ENCODE data around the gene GNB1L.
"Not testable (repeated sequence)": the region's sequence is repeated elsewhere in the genome, so short reads cannot be mapped to it uniquely, and the experiment has no call there.

The GNB1L gene

GRCh38 chr22:19779685-19780268 is 74.9 kb downstream of the GNB1L start:
- no peaks in the 10 kb centered on the region for H3K9me2 ChIP-seq (replicated peaks; ENCODE audit: insufficient read depth, low read length)
- no peaks in the 10 kb centered on the region for H3K79me2 ChIP-seq (ENCODE audit: low read length)
- H3K4me2 ChIP-seq (ENCODE audit: low read depth, low read length): peak overlapping the region; percentile 3; the same call in 1 of the 2 replicates
- DNase-seq: no peak
- no peak overlapping the region for H3K9ac ChIP-seq (ENCODE audit: low read length)
- H3K9me3 ChIP-seq (replicated peaks; ENCODE audit: insufficient read depth, low read length): no peaks in the 10 kb centered on the region
- H3F3A ChIP-seq (ENCODE audit: insufficient read depth, low read length): no peaks in the 10 kb centered on the region
- H3K4me1 ChIP-seq (ENCODE audit: low read length): no peaks in the 10 kb centered on the region
- H3K36me3 ChIP-seq (replicated peaks; ENCODE audit: insufficient read depth, low read length): no peaks in the 10 kb centered on the region
- H2AFZ ChIP-seq (ENCODE audit: low read length): no peak overlapping the region
- H3K27ac ChIP-seq (ENCODE audit: low read length): no peak overlapping the region
- H3K4me3 ChIP-seq (ENCODE audit: low read length): no peak overlapping the region
- TF ChIP-seq CTCF (IDR thresholded peaks at IDR 0.05; ENCODE audit: low read length) (no peak), EZH2 (optimal IDR thresholded peaks at IDR 0.05; ENCODE audit: low read depth, low read length) (no peak), EZH2phosphoT487 (IDR thresholded peaks at IDR 0.05; ENCODE audit: low read length) (no peak)
- H4K20me1 ChIP-seq (ENCODE audit: insufficient read depth, low read length): no peaks in the 10 kb centered on the region
- H3K27me3 ChIP-seq (replicated peaks; ENCODE audit: insufficient read depth, low read length): peaks cover 11% of the 10 kb centered on the region

- no peak overlapping the region for H2AFZ ChIP-seq (ENCODE audit: low read length)
- H3F3A ChIP-seq (ENCODE audit: insufficient read depth, low read length): no peaks in the 10 kb centered on the region
- no peaks in the 10 kb centered on the region for H3K9me2 ChIP-seq (replicated peaks; ENCODE audit: insufficient read depth, low read length)
- H3K36me3 ChIP-seq (replicated peaks; ENCODE audit: insufficient read depth, low read length): no peaks in the 10 kb centered on the region
- no peak overlapping the region for H3K4me3 ChIP-seq (ENCODE audit: low read length)
- TF ChIP-seq CTCF (IDR thresholded peaks at IDR 0.05; ENCODE audit: low read length) (no peak), EZH2phosphoT487 (IDR thresholded peaks at IDR 0.05; ENCODE audit: low read length) (no peak), EZH2 (optimal IDR thresholded peaks at IDR 0.05; ENCODE audit: low read depth, low read length) (no peak)
- no peaks in the 10 kb centered on the region for H4K20me1 ChIP-seq (ENCODE audit: insufficient read depth, low read length)
- no peak overlapping the region for H3K27ac ChIP-seq (ENCODE audit: low read length)
- H3K4me2 ChIP-seq (ENCODE audit: low read depth, low read length): no peak overlapping the region
- DNase-seq: no peak
- no peaks in the 10 kb centered on the region for H3K79me2 ChIP-seq (ENCODE audit: low read length)
- H3K9ac ChIP-seq (ENCODE audit: low read length): no peak overlapping the region
- no peaks in the 10 kb centered on the region for H3K9me3 ChIP-seq (replicated peaks; ENCODE audit: insufficient read depth, low read length)
- H3K4me1 ChIP-seq (ENCODE audit: low read length): no peaks in the 10 kb centered on the region
- H3K27me3 ChIP-seq (replicated peaks; ENCODE audit: insufficient read depth, low read length): peaks cover 17% of the 10 kb centered on the region
Observed at GRCh38 chr22:19779011-19779421, 75.7 kb downstream of the GNB1L start.

- not testable (repeated sequence) for H2AFZ ChIP-seq (ENCODE audit: low read length); H3K36me3 ChIP-seq (replicated peaks; ENCODE audit: insufficient read depth, low read length); H3K9me3 ChIP-seq (replicated peaks; ENCODE audit: insufficient read depth, low read length); H3K4me3 ChIP-seq (ENCODE audit: low read length); H3K9ac ChIP-seq (ENCODE audit: low read length); H3F3A ChIP-seq (ENCODE audit: insufficient read depth, low read length); H3K4me1 ChIP-seq (ENCODE audit: low read length); DNase-seq; H3K9me2 ChIP-seq (replicated peaks; ENCODE audit: insufficient read depth, low read length); H3K4me2 ChIP-seq (ENCODE audit: low read depth, low read length); H3K27ac ChIP-seq (ENCODE audit: low read length); H4K20me1 ChIP-seq (ENCODE audit: insufficient read depth, low read length); H3K79me2 ChIP-seq (ENCODE audit: low read length)
- H3K27me3 ChIP-seq (replicated peaks; ENCODE audit: insufficient read depth, low read length): peaks cover 35% of the 10 kb centered on the region
Observed at GRCh38 chr22:19777192-19777591, 77.5 kb downstream of the GNB1L start.

- no peak for DNase-seq
- H3K9ac ChIP-seq (ENCODE audit: low read length): no peak overlapping the region
- peaks cover 41% of the 10 kb centered on the region for H3K27me3 ChIP-seq (replicated peaks; ENCODE audit: insufficient read depth, low read length)
- H3K4me3 ChIP-seq (ENCODE audit: low read length): no peak overlapping the region
- H3F3A ChIP-seq (ENCODE audit: insufficient read depth, low read length): no peaks in the 10 kb centered on the region
- TF ChIP-seq EZH2phosphoT487 (IDR thresholded peaks at IDR 0.05; ENCODE audit: low read length) (no peak), EZH2 (optimal IDR thresholded peaks at IDR 0.05; ENCODE audit: low read depth, low read length) (no peak), CTCF (IDR thresholded peaks at IDR 0.05; ENCODE audit: low read length) (no peak)
- no peaks in the 10 kb centered on the region for H3K9me2 ChIP-seq (replicated peaks; ENCODE audit: insufficient read depth, low read length)
- H3K4me1 ChIP-seq (ENCODE audit: low read length): no peaks in the 10 kb centered on the region
- no peaks in the 10 kb centered on the region for H3K79me2 ChIP-seq (ENCODE audit: low read length)
- H2AFZ ChIP-seq (ENCODE audit: low read length): no peak overlapping the region
- H3K27ac ChIP-seq (ENCODE audit: low read length): no peak overlapping the region
- H3K4me2 ChIP-seq (ENCODE audit: low read depth, low read length): no peak overlapping the region
- no peaks in the 10 kb centered on the region for H4K20me1 ChIP-seq (ENCODE audit: insufficient read depth, low read length)
- no peaks in the 10 kb centered on the region for H3K36me3 ChIP-seq (replicated peaks; ENCODE audit: insufficient read depth, low read length)
- no peaks in the 10 kb centered on the region for H3K9me3 ChIP-seq (replicated peaks; ENCODE audit: insufficient read depth, low read length)
Observed at GRCh38 chr22:19776433-19777031, 78.1 kb downstream of the GNB1L start.
